ENCODE data around the gene LENG9.

- no peak for TF ChIP-seq CTCF (conservative IDR thresholded peaks at IDR 0.05; ENCODE audit: low read depth, low read length)
- no peak for TF ChIP-seq EZH2 (IDR thresholded peaks at IDR 0.05; ENCODE audit: borderline replicate concordance, low read depth, low read length, poor library complexity, severe bottlenecking)
Measured at GRCh38 chr19:54506079-54506478, 42.5 kb upstream of the LENG9 start.
